HG02973 (cell line): ENCODE data around the gene ECM1.

Experiments used
- ATAC-seq: cut with Tn5 transposase; IDR thresholded peaks from one replicate; pipeline ENCODE4 v1.9.1; 2021; ENCODE audit warnings: moderate library complexity; ENCODE audit not compliant: unreplicated experiment

The ECM1 gene

DNA sequence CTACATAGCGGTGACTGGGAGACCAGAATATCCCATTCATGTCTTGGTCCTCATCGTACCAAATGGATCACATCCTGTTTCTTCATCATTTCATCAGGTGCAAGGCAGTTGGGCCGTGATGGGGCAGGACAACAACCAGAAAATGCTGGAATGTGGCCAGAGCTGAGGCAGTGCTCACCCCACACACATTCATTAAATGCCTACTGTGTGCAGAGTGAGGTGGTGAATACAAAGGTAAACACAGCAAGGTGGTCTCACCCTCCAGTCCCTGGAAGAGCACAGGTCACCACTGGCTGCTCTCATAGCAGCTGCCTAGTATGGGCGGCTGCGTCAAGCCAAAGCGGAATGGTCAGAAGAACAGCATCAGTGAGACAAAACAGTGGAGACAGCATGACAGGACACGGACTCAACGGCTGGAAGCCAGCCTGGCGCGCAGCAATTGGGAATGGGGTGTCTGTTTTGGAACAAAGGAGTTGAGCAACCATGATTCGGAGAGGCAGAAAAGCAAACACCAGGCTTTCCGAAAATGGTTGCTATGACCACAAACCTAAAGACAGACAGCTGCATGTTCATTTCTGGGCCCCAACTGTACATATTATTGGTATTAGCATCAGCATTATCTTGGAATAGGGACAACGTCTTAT lies 35.7 kb downstream of the ECM1 start:
- ATAC-seq, result no peak

DNA sequence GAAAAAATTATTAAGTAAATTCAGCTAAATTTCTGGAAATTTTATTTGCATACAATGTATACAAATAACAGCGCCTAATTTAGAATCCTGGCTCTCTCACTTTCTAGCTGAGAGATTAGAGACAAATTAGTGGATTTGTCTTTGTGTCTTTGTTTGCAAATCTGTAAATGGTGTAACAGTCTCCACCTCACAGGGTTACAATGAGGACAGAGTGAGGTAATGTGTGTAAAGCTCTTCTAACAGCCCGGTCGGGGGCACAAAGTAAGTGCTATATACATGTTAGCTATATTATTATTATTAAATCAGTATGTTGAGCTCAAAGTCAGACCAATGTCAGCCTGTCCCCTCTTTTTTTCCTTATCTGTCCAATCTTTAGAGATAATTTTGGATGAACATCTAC lies 36.3 kb downstream of the ECM1 start:
- no peak for ATAC-seq

DNA sequence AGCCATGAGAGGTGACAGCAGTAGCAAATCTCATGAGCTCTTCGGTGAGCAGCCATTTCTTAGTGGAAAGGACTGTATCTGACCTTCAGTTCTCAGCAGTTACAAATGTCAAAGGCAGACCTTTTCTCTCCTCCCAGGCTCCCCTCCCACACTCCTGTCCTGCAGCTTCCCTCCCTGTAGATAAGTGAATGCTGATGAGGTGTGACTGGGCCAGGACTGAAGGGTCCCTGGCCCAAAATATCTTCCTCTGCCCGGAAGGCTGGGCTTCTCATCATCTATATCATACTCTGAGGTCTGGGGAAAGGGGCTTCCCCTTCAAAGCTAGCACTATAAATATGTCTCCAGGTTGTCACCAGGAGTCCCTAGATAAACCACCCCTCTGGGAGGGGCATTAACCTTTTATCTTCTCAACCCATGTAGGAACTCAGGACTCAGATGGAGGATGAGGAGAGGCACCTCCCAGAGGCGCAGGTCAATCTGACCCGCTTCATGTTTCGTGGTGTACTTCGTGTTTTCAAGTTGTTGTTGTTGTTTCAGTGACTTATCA lies 37.6 kb downstream of the ECM1 start:
- no peak for ATAC-seq

DNA sequence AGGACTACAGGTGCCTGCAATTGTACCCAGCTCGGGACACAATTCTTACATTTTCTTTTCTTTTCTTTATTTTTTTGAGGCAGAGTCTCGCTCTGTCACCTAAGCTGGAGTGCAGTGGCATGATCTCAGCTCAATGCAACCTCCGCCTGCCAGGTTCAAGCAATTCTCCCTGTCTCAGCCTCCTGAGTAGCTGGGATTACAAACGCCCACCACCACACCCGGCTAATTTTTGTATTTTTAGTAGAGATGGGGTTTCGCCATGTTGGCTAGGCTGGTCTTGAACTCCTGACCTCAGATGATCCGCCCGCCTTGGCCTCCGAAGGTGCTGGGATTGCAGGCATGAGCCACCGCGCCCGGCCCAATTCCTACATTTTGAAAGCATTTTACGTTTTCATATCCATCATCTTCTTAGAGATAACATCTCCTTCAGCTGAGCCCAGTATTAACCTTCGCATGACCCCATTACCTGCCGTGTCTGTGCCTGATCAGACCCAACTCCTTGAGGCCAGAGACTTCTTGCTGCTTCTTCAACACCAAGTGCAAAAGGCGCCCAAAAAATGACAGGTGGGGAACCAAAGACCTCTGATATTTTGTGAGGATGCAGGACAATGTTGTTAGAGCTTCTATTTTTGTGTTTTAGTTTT lies 38.5 kb downstream of the ECM1 start:
- ATAC-seq, result no peak

DNA sequence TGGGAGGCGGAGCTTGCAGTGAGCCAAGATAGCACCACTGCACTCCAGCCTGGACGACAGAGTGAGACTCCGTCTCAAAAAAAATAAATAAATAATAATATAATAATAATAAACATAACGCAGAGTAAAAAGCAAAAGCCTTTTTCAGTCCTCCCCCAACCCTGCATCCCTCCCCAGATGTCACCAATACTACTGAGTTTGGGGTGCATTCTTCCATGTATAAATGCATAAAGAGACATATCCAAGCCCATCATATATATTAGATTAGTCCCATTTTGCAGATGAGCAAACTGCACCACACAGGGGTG lies 40.4 kb downstream of the ECM1 start:
- ATAC-seq, result no peak

DNA sequence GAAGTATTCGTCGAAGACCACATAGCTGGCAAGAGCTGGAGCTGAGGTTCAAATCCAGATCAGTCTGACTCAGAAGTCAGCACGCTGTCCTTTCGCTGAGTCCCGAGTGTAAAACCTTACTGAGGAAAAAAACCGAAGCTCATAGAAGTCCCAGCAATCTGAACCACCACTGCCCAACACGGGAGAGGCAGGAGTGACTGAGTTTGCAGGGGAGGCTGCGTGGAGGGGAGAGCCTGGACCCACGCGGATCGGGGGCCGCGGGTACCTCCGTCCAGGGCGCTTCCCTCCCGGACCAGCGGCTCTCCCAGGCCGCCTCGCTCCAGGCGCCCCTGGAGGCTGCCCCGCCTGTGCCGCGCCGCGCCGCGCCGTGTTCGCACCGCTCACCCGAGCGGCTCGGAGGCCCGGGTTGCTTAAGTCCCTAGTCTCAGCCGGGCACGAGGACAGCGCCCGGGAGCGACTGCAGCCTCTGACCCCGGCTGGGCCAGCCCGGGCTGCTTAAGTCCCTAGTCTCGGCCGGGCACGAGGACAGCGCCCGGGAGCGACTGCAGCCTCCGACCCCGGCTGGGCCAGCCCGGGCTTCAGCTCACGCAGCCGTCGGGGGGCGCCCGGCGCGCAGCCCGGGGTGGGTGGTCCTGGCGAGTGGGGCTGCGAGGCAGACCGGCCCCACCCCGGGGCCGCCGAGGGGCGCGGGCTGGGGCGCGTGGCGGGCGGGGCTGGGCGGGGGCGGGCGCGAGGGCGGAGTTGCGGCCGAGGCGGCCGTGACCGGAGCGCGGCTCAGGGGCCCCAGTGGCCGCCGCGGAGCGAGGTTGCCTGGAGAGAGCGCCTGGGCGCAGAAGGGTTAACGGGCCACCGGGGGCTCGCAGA lies 41.0 kb downstream of the ECM1 start, which contains the start of gene ADAMTSL4:
Gene ADAMTSL4 (plus strand): TSS at position 777 of the 864 bp plus-strand sequence. CDS start 2,881 bp downstream, outside the sequence.
- ATAC-seq, result no peak

DNA sequence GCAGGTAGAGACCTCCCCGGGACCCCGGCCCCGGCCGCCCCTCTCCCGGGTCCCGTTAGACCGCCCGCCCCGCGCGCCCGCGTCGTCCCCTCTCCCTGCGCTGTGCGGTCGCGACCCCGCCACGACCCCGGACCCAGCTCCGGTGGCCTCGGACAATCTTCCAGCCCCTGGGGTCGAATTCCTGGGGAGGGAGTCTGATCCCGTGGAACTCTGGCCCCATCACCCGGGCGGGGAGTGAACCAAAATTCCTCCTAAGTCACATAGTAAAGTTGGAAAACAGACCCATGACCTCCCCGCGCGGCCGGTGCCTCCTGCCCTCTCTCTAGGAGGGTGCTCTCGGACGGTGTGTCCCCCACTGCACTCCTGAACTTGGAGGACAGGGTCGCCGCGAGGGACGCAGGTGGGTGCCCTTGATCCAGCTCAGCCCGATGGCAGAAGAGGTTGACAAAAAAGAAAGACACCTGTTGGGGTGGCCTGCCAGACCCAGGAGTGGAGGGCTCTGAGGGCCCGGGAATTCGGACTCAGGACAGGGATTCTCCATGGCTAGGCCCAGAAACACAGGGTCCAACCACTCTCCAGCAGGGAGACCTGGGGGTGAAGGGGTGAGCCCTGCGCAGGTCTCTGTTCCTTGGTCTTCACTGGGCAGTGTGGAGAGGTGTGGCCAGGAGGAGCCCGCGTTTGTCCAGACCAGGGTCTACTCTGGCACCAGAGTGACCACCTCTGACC lies 41.8 kb downstream of the ECM1 start:
- no peak for ATAC-seq

DNA sequence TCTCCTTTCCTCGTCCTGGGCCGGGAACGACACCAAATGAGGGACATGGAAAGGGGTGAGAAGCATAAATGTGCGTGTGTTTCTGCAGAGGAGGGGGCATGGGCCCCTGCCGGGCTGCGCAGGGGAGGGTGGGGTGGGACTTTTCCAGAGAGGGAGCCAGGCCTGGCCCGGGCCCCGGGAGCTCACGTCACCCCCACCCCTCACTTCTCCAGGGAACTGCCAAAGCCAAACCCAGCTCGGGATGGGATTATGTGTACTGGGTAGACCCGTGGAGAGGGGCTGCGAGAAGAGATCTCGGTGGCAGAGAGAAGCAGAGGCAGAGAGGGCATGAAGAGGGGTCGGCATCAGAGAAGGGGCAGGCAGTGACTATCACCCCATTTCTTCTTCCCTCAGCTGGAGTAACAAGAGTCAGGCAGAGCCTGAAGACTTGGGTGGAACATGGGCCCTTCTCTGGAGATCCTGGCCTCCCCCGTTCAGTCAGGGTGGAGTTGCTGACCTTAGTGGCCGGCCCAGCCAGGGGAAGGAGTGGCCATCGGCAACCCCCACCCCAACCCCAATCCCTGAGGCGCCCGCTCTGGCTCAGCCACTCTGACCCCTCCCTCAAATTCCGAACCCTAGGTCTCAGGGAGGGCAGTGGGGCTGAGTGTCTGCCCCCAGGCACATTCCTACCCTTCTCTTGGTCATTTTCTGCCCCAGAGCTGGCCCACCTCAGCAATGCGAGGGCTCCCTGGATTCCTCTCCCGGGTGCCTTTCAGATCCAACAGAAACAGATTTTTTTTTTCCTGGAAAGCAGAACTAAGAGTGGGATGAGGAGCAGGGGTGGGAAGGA lies 42.5 kb downstream of the ECM1 start:
- no peak for ATAC-seq

DNA sequence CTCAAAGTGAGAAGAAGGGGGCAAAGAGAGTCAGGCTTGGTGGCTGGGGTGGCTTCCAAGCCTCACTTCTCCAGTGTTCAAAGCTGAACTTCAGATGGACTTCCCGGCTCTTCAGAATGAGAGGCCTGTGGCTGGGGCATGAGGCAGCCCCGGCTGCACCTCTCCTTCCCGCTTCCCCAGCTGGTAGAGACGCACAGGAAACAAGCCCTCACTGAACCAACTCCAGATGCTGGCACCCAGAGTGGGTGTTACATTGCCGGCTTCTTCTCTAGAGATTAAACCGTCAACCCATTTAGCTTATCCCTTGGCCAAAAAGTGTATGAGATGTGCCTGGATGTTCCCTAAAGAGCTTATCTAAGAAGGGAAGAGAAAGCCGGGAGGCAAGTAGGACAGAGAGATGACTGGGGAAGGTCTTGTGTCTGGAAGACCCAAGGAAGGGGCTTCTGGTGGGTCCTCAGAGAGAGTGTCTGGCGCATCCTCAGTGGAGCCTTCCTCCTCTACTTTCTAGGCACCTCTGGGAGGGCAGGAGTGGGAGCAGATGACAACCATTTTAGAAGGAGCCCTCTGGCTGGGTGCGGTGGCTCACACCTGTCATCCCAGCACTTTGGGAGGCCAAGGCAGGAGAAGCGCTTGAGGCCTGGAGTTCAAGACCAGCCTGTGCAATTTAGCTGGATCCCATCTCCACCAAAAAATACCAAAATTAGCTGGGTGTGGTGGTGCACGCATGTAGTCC lies 43.3 kb downstream of the ECM1 start:
- ATAC-seq, result no peak

DNA sequence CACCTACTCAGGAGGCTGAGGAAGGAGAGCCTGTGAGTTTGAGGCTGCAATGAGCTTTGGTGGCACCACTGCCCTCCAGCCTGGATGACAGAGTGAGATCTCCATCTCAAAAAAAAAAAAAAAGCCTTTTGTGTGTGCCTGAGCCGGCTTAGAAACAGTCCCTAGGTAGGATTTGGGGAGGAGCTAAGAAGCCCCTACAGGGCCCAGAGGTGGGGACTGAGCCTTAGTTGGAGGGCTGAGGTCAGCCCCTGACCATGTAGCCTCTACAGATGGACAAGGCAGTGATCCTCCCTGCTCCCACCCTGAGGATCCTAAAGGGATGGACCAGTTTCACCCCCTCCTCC lies 43.8 kb downstream of the ECM1 start:
- no peak for ATAC-seq

DNA sequence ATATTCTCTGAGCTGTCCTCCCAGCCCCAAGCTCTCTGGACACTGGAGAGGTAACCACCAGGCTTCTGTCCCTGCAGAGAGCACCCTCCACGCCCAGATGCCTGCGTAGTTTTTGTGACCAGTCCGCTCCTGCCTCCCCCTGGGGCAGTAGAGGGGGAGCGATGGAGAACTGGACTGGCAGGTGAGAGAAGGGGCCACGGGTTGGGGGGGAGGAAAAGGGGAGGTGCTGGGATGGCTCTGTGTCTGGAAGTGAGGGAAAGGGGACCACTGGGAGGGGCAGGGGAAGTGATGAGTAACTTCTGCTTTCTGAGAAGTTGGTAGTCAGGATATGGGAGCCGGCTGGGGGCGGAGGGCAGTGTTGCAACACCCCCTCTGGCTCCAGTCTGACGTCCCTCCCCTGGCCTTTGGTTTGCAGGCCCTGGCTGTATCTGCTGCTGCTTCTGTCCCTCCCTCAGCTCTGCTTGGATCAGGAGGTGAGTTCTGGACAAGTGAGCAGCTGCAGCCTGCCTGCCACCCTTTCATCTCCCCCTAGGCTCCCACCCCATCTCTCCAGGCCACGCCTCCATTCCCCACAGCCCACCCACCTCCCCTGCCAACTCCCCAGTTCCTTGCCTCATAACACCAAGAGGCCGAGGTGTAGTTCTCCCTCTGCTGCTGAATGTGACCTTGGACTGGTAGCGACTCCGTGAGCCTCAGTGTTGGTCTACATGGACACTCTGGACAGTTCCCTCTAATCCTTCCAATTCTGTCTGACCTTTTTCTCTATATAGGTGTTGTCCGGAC lies 44.4 kb downstream of the ECM1 start:
- no peak for ATAC-seq

DNA sequence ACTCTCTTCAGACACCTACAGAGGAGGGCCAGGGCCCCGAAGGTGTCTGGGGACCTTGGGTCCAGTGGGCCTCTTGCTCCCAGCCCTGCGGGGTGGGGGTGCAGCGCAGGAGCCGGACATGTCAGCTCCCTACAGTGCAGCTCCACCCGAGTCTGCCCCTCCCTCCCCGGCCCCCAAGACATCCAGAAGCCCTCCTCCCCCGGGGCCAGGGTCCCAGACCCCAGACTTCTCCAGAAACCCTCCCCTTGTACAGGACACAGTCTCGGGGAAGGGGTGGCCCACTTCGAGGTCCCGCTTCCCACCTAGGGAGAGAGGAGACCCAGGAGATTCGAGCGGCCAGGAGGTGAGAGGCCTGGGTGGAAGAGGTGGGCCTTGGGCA lies 45.0 kb downstream of the ECM1 start:
- no peak for ATAC-seq

DNA sequence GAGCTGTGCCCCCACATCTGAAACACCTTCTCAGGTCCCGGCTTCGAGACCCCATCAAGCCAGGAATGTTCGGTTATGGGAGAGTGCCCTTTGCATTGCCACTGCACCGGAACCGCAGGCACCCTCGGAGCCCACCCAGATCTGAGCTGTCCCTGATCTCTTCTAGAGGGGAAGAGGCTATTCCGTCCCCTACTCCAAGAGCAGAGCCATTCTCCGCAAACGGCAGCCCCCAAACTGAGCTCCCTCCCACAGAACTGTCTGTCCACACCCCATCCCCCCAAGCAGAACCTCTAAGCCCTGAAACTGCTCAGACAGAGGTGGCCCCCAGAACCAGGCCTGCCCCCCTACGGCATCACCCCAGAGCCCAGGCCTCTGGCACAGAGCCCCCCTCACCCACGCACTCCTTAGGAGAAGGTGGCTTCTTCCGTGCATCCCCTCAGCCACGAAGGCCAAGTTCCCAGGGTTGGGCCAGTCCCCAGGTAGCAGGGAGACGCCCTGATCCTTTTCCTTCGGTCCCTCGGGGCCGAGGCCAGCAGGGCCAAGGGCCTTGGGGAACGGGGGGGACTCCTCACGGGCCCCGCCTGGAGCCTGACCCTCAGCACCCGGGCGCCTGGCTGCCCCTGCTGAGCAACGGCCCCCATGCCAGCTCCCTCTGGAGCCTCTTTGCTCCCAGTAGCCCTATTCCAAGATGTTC lies 45.6 kb downstream of the ECM1 start:
- no peak for ATAC-seq

DNA sequence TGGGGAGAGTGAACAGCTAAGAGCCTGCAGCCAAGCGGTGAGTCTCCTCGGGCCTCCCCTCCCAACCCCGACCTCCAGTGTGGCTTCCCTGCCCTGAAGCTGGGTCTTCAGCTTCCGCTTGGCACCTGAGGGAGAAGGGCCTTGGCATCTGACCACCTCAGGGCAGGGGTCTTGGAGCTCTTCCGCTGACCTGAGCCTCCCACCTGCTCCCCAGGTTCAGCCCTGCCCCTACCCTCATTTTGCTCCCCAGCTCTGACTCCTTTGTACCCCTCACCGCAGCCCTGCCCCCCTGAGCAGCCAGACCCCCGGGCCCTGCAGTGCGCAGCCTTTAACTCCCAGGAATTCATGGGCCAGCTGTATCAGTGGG lies 46.2 kb downstream of the ECM1 start:
- no peak for ATAC-seq

DNA sequence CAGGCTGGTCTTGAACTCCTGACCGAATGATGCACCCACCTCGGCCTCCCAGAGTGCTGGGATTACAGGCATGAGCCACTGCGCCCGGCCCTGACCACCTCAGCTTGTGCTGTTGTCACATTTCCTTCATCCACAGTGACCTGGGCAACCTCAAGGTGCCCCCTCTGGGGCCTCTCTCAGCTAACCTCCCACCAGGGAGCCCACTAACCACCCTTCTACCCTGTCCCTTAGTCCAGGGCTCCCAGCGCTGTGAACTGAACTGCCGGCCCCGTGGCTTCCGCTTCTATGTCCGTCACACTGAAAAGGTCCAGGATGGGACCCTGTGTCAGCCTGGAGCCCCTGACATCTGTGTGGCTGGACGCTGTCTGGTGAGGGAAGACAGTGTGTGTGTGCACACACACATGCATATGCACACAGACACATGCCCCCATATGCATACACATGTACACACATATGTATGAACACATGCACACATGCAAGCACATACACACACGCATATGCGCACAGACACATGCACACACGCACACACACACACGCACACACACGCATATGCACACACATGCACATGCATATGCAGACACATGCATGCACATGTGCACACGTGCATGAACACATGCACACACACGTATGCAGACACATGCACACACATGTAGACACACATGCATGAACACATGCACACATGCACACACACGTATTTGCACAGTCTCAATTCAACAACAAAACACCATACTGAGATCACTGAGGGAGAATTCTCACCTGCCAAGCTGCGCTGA lies 47.5 kb downstream of the ECM1 start:
- no peak for ATAC-seq

DNA sequence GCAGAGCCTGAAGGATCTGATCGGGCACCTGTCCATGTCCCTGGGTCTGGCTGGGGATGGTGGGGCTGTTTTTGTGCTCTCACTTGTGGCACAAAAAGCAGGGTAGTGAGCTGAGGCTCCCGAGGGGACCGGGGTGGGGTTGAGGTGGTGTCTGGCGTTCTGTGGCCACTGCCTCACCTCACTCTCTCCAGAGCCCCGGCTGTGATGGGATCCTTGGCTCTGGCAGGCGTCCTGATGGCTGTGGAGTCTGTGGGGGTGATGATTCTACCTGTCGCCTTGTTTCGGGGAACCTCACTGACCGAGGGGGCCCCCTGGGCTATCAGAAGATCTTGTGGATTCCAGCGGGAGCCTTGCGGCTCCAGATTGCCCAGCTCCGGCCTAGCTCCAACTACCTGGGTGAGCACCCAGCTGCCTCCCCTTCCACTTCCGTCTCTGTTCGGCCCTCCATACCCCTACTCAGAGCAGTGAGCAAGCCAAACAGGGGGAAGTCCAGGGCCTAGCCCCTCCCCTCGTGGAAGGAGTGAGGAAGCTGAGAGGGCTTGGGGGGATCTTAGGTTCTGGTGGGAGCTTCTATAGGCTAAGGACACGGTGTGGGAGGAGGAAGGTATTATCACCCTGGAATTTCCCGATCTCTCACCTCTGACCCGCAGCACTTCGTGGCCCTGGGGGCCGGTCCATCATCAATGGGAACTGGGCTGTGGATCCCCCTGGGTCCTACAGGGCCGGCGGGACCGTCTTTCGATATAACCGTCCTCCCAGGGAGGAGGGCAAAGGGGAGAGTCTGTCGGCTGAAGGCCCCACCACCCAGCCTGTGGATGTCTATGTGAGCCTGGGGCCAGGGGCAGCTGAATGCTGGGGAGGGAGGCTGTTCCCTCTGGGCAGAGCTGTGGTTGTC lies 48.3 kb downstream of the ECM1 start:
- ATAC-seq, result no peak
